ENCODE measurements around the gene SLC44A5.

Gene SLC44A5

GRCh38 chr1:75174031-75174760 is 436.7 kb downstream of the SLC44A5 start:
- no peaks in the 10 kb centered on the region for H3K36me3 Mint-ChIP-seq (ENCODE audit: low read depth)
- H3K4me3 Mint-ChIP-seq = no peak overlapping the region
- H3K27me3 Mint-ChIP-seq (ENCODE audit: low read depth) = no peaks in the 10 kb centered on the region
- no peak overlapping the region for H3K27ac Mint-ChIP-seq
- no peaks in the 10 kb centered on the region for H3K4me1 Mint-ChIP-seq (ENCODE audit: low read depth)
- no peaks in the 10 kb centered on the region for H3K9me3 Mint-ChIP-seq

GRCh38 chr1:75172556-75172955 is 438.4 kb downstream of the SLC44A5 start:
- Mint-ChIP-seq H3K36me3 (ENCODE audit: low read depth) (no peaks in the 10 kb centered on the region), H3K9me3 (no peaks in the 10 kb centered on the region), H3K27ac (no peak overlapping the region), H3K4me1 (ENCODE audit: low read depth) (no peaks in the 10 kb centered on the region), H3K4me3 (no peak overlapping the region), H3K27me3 (ENCODE audit: low read depth) (no peaks in the 10 kb centered on the region)

- no peaks in the 10 kb centered on the region for H3K4me1 Mint-ChIP-seq (ENCODE audit: low read depth)
- H3K27me3 Mint-ChIP-seq (ENCODE audit: low read depth) = no peaks in the 10 kb centered on the region
Observed at GRCh38 chr1:75171876-75172275, 439.0 kb downstream of the SLC44A5 start.

DNA sequence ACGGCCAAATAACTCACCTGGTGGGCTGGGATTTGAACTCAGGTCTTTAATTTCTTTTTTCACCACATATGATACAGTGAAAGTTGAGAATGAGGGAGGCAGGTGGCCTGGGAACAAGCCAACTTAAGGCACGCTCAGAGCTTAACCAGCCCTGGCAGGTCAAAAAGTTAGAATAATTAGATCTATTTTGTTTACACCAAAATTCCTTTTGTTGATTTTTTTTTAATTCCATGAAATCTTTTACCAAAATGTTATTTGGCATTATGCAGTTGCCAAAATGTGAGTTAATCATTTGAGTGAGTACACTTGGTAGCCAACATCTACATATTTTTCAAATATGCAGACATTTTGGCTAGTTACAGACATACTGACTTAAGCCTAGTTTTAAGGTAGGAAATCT is 439.9 kb downstream of the SLC44A5 start:
- H3K9me3 Mint-ChIP-seq = peaks cover 3% of the 10 kb centered on the region
- no peak overlapping the region for H3K27ac Mint-ChIP-seq
- H3K4me3 Mint-ChIP-seq = no peak overlapping the region
- H3K36me3 Mint-ChIP-seq (ENCODE audit: low read depth) = no peaks in the 10 kb centered on the region
- H3K4me1 Mint-ChIP-seq (ENCODE audit: low read depth) = no peaks in the 10 kb centered on the region
- no peaks in the 10 kb centered on the region for H3K27me3 Mint-ChIP-seq (ENCODE audit: low read depth)

More at GRCh38 chr1:75171876-75172275, 439.0 kb downstream of the SLC44A5 start:
- peaks cover 3% of the 10 kb centered on the region for H3K9me3 Mint-ChIP-seq
- no peaks in the 10 kb centered on the region for H3K36me3 Mint-ChIP-seq (ENCODE audit: low read depth)
- H3K4me3 Mint-ChIP-seq = no peak overlapping the region
- no peak overlapping the region for H3K27ac Mint-ChIP-seq

GRCh38 chr1:75170011-75170410 is 440.9 kb downstream of the SLC44A5 start:
- Mint-ChIP-seq H3K4me3 (no peak overlapping the region), H3K4me1 (ENCODE audit: low read depth) (no peaks in the 10 kb centered on the region), H3K36me3 (ENCODE audit: low read depth) (no peaks in the 10 kb centered on the region), H3K27ac (no peak overlapping the region), H3K27me3 (ENCODE audit: low read depth) (no peaks in the 10 kb centered on the region), H3K9me3 (peaks cover 3% of the 10 kb centered on the region)

DNA sequence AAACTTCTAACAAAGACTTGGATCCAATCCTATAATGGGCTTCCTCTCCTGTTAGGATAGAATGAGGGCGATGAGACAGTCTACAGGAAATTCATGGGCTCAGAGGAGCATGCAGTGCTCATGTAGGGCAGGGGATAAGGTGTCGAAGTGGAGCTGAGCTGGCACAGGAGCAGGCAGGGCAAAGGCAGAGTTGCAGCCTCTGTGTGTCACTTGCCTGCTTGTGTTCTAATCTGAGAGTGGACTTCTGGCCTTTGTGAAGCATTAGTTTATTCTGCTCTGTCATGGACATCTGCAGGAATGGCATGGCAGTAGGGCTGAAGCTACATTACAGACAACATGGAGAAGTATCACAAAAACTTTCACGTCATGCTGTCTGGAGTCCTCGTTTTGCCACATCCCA is 444.1 kb downstream of the SLC44A5 start:
- Mint-ChIP-seq H3K36me3 (ENCODE audit: low read depth) (no peaks in the 10 kb centered on the region), H3K4me3 (no peak overlapping the region), H3K9me3 (peaks cover 3% of the 10 kb centered on the region), H3K4me1 (ENCODE audit: low read depth) (no peaks in the 10 kb centered on the region), H3K27ac (no peak overlapping the region), H3K27me3 (ENCODE audit: low read depth) (no peaks in the 10 kb centered on the region)

DNA sequence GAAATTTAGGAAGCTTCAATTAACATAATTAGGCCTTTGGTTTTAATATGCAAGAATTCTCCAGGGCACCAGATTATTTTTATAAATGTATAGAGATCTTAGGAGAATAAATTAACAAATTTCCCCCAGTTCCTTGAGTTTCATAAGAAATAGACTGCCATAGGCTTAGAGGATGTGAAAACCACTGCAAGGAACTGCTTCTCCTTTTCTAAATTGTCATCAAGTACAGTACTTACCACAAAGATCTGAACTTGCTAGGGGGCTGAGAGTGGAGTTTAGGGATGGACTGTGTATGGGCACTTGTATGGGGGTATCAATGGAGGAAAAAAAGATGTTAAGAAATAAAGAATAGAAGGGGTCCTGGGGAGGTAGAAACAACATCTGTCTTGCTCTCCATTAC is 445.6 kb downstream of the SLC44A5 start:
- H3K27ac Mint-ChIP-seq = no peak overlapping the region
- no peaks in the 10 kb centered on the region for H3K36me3 Mint-ChIP-seq (ENCODE audit: low read depth)
- H3K9me3 Mint-ChIP-seq = peaks cover 3% of the 10 kb centered on the region
- no peak overlapping the region for H3K4me3 Mint-ChIP-seq
- H3K27me3 Mint-ChIP-seq (ENCODE audit: low read depth) = no peaks in the 10 kb centered on the region
- no peaks in the 10 kb centered on the region for H3K4me1 Mint-ChIP-seq (ENCODE audit: low read depth)

GRCh38 chr1:75159154-75159553 is 451.8 kb downstream of the SLC44A5 start:
- no peaks in the 10 kb centered on the region for H3K4me1 Mint-ChIP-seq (ENCODE audit: low read depth)
- no peaks in the 10 kb centered on the region for H3K9me3 Mint-ChIP-seq
- no peaks in the 10 kb centered on the region for H3K27me3 Mint-ChIP-seq (ENCODE audit: low read depth)
- no peak overlapping the region for H3K4me3 Mint-ChIP-seq
- no peaks in the 10 kb centered on the region for H3K36me3 Mint-ChIP-seq (ENCODE audit: low read depth)
- no peak overlapping the region for H3K27ac Mint-ChIP-seq

Data from T-helper 1 cell treated with Interleukin-12 subunit alpha and Interleukin-12 subunit beta and Interleukin-4 antibody, amounts not matched to agents 30 μg/mL and 1 μg/mL, for 36 hours (primary cell).